NCI-H146 (cell line): ENCODE data around the gene DPY19L3.
"Not testable (repeated sequence)": the region's sequence is repeated elsewhere in the genome, so short reads cannot be mapped to it uniquely, and the experiment has no call there.

Source experiments
- DNase-seq: peaks from one replicate; lab custom pipeline; 2025; lab: John Stamatoyannopoulos, UW

Gene DPY19L3

DNA sequence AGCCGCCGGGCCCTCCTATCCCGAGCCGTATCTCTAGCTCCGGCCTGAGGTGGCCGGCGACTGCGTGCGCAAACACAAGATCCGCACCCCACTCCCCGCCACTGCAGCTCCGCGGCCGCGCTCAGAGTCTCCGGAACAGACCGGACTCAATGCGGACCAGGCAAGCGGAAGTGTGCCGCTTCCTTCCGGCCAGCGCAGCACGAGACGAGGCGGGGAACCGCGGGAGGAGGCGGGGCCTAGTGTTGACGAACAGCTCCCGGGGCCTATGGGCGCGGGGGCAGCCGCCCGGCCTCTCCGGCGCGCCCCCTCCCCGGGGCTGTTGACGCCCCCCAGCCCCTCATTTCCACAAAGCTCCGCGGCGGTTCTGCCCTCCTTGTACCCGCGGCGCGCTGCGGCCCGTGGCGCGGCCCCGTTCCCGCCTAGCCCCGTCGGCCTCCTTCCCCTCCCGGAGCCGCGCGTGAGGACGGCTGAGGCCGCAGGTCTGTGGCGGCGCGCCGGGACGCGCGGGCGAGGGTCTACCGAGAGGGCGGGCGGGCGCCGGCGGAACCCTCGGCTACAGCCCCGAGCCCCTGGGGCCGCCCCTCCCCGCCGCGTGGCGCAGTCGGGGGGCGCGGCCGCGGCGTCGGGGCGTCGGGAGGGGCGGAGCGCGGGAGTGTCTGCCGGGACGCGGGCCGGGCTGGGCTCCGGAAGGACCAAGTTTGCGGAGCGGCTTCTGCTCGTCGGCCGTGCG, at the start of gene DPY19L3:
Gene DPY19L3, plus strand, starts transcription at position 340 of the 730 bp plus-strand sequence. CDS start 2,484 bp downstream, outside the sequence.
- peak; percentile 96 for DNase-seq

GRCh38 chr19:32357720-32358119, 47.9 kb upstream of the DPY19L3 start:
- no peak for DNase-seq

GRCh38 chr19:32358321-32358720, 47.2 kb upstream of the DPY19L3 start:
- no peak for DNase-seq

- DNase-seq: no peak
Observed at GRCh38 chr19:32359581-32359980, 46.0 kb upstream of the DPY19L3 start.

DNA sequence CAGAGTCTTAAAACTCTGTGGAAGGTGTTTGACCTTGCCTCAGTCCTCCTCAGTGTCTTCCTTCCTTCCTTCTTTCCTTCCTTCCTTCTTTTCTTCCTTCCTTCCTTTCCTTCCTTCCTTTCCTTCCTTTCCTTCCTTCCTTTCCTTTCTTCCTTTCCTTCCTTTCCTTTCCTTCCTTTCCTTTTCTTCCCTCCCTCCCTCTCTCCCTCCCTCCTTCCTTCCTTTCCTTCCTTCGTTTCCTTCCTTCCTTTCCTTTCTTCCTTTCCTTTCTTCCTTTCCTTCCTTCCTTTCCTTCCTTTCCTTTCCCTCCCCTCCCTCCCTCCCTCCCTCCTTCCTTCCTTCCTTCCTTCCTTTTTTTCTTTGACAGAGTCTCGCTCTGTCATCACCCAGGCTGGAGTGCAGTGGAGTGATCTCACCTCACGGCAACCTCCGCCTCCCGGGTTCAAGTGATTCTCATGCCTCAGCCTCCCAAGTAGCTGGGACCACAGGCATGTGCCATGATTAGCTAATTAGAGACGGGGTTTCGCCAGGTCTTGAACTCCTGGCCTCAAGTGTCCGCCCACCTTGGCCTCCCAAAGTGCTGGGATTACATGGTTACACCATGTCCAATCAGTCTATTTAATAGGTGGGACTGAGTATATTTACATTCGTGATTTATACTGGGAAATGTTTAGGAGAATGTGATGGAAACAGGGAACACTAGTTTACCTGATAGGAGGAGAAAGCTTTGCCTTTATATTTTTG, 43.8 kb upstream of the DPY19L3 start:
- DNase-seq: no peak

GRCh38 chr19:32362318-32362691, 43.3 kb upstream of the DPY19L3 start:
- DNase-seq: no peak

GRCh38 chr19:32363175-32363574, 42.4 kb upstream of the DPY19L3 start:
- DNase-seq: no peak

- no peak for DNase-seq
Observed at GRCh38 chr19:32363632-32364031, 41.9 kb upstream of the DPY19L3 start.

- DNase-seq: no peak
Observed at GRCh38 chr19:32364040-32364439, 41.5 kb upstream of the DPY19L3 start.

- no peak for DNase-seq
Observed at GRCh38 chr19:32367063-32367462, 38.5 kb upstream of the DPY19L3 start.

DNA sequence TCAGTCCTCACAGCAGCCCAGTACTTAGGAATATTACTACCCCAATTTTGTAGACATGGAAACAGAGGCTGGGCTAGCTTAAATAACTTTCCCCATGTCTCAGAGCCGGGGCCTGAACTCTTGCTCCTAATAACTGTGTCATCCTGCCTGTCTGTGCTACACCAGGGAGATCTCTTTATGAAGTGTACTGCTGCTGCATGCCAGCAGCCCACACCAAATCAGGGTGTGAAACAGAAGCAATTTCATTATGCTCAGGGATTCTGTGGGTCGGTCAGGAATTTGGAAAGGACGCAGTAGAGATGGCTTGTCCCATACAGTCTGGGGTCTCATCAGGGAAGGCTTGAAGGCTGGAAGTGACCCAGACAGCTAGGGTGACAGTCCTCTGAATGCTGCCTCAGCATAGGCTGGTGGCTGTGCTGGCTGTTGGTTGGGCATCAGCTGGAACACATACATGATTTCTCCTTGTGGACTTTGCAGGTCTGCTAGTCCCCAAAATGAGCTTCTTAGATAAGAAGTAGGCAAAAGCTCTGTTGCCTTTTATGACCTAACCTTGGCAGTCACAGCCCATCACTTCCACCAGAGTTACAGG, 37.5 kb upstream of the DPY19L3 start:
- DNase-seq: no peak

- no peak for DNase-seq
Observed at GRCh38 chr19:32368787-32369186, 36.8 kb upstream of the DPY19L3 start.

GRCh38 chr19:32372726-32373517, 32.6 kb upstream of the DPY19L3 start:
- DNase-seq: no peak

GRCh38 chr19:32373585-32374295, 31.8 kb upstream of the DPY19L3 start:
- peak; percentile 73 for DNase-seq

- not testable (repeated sequence) for DNase-seq
Observed at GRCh38 chr19:32374362-32374761, 31.2 kb upstream of the DPY19L3 start.

DNA sequence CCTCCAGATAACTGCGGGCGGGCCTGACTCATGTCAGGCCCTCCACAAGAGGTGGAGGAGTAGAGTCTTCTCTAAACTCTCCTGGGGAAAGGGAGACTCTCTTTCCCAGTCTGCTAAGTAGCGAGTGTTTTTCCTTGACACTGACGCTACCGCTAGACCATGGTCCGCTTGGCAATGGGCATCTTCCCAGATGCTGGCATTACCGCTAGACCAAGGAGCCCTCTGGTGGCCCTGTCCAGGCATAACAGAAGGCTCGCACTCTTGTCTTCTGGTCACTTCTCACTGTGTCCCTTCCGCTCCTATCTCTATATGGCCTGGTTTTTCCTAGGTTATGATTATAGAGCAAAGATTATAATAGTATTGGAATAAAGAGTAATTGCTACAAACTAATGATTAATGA, 28.5 kb upstream of the DPY19L3 start:
- not testable (repeated sequence) for DNase-seq

DNA sequence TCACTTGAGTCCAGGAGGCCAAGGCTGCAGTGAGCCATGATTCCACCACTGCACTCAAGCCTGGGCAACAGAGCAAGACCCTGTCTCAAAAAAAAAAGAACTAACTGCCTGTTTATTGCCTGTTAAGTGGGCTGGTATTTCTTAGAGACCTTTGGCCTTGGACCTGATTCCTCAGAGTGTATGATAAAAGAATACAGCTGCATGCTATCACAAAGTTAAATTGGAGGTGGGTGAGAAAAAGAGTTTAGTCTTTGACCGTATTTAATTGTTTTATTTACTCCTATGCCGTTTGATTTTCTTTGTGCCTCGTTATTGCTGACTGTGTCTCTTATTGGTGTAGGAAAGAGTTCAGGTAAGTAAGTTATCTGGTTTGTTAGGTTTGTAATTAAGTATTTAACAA, 25.3 kb upstream of the DPY19L3 start:
- no peak for DNase-seq

DNA sequence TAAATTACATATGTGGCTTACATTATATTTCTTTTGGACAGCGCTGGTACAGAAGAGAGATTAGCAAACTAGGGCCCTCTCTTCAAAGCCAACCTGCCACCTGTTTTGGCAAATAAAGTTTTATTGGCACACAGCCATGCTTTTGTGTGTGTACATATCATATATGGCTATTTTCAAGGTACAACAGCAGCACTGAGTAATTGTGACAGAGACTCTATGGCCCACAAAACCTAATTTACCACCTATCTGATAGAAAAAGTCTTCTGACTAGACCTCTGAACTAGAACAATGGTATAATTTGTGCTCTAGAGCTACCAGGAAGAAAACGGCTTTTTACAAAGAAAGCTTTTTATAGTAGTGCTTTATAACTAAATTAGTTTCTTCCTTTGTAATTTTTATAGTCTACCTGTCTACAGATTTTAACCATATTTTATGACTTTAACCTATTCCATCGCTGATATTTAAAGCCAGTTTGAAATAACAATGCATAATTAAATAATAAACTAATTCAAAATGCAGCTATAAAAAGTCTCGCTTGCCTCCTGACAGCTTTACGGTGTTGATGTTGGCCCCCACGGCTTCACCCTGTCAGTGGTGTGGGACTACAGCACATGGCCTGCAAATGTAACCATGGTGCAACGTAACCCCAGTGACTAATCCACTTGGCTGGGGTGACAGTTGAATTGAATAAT, 17.7 kb upstream of the DPY19L3 start:
- no peak for DNase-seq

DNA sequence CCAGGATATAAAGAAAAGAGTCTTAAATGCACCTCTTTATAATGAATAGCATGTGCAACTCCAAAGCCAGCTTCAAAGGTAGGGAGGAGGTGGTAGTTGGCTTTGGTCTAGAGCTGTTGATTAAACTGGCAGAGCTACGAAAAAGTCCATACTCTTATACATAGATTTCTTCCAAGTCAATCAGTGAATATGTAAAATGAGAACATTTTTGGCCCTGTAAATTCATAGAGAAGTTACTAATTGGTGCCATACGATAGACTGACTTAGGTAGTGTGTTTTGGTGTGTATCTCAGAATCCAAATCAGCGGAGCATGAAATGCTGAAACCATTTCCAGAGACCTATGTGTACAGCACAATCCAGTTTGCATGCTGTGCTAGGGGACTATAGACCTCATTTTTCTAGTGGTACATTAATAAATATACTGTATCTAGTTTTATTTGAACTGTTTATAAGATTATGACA, 17.1 kb upstream of the DPY19L3 start:
- DNase-seq: no peak

DNA sequence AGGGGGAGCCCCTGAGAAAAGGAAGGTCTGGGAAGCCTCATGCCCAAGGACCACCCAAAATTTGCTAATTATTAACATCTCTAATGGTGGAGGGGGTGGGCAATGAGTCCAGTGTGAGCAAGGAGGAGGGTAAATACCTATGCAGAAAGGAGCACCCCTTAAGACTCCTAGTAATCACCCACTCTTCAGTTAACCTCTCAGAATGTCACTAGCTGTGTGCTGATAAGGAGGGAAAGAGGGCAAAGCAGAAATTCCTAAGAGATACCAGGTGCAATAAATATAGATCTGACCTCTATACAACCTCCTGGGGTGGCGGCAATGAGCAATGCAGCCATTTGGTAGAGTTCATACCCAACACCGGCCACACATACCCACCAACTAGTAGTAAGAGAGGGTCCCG, 12.7 kb upstream of the DPY19L3 start:
- DNase-seq: no peak
